HEK293 (cell line): Measurements from ENCODE around the gene CCDC12.

Experiments used
- CTCF ChIA-PET: fragments of 350-600 bp; formaldehyde crosslinking; extraction: SDS; loops from one replicate; lab custom pipeline; 2021; ENCODE audit warnings: antibody characterized with exemption; lab: Yijun Ruan, JAX
- POLR2A ChIA-PET: fragments of 300-600 bp; formaldehyde crosslinking; extraction: SDS; loops from one replicate; lab custom pipeline; 2020; ENCODE audit warnings: antibody characterized with exemption, inconsistent platforms; lab: Yijun Ruan, JAX
- H3K27ac ChIP-seq: fragments of 200-500 bp; sonication (Bioruptor generic); 2 replicates; pipeline ENCODE4 v1.5.1; 2014; ENCODE audit warnings: low read depth, low read length, control low read depth, inconsistent platforms; ENCODE audit errors: extremely low read depth
- H3K36me3 ChIP-seq, 2 experiments: fragments of 200-500 bp in 1 of 2; sonication (Bioruptor generic) in 1 of 2; 1 replicate in 1 of 2; 2 replicates in 1 of 2; pipeline ENCODE4 v1.5.1; 2014 to 2017; ENCODE audit warnings: inconsistent platforms in 2 of 2, low read length in 2 of 2; ENCODE audit not compliant: control insufficient read depth in 2 of 2, insufficient read depth in 1 of 2
- H3K4me1 ChIP-seq: fragments of 200-500 bp; sonication (Bioruptor generic); 2 replicates; pipeline ENCODE4 v1.5.1; 2014; ENCODE audit warnings: mild to moderate bottlenecking, low read length, inconsistent platforms; ENCODE audit not compliant: control insufficient read depth, insufficient read depth
- H3K4me3 ChIP-seq: 2 replicates; pipeline ENCODE4 v1.5.1; 2011; ENCODE audit warnings: low read depth, mild to moderate bottlenecking, control low read depth, low read length, moderate library complexity
- H3K9me3 ChIP-seq: fragments of 200-500 bp; sonication (Bioruptor generic); 2 replicates; pipeline ENCODE4 v1.5.1; 2014; ENCODE audit warnings: low read depth, low read length, inconsistent platforms; ENCODE audit not compliant: control insufficient read depth, insufficient read depth
- EGR2 ChIP-seq: fragments of 450-650 bp; formaldehyde crosslinking; IDR thresholded peaks from 2 replicates; pipeline ENCODE4 v1.5.1; 2016; ENCODE audit warnings: low read depth, missing biosample characterization, missing genetic modification characterization
- SP2 ChIP-seq: fragments of 450-650 bp; formaldehyde crosslinking; IDR thresholded peaks from 2 replicates; pipeline ENCODE4 v1.5.1; 2016; ENCODE audit warnings: missing biosample characterization, missing genetic modification characterization
- ZBTB17 ChIP-seq: fragments of 450-650 bp; formaldehyde crosslinking; IDR thresholded peaks from 2 replicates; pipeline ENCODE4 v1.5.1; 2016; ENCODE audit warnings: missing biosample characterization, missing genetic modification characterization
- ZBTB20 ChIP-seq: fragments of 450-650 bp; formaldehyde crosslinking; IDR thresholded peaks from 2 replicates; pipeline ENCODE4 v1.5.1; 2016; ENCODE audit warnings: missing biosample characterization, missing genetic modification characterization
- ZFHX2 ChIP-seq: fragments of 450-650 bp; formaldehyde crosslinking; conservative IDR thresholded peaks from 2 replicates; pipeline ENCODE4 v1.5.1; 2016; ENCODE audit warnings: missing biosample characterization, missing genetic modification characterization
- ZNF140 ChIP-seq: fragments of 450-650 bp; formaldehyde crosslinking; IDR thresholded peaks from 2 replicates; pipeline ENCODE4 v1.5.1; 2016; ENCODE audit warnings: missing biosample characterization, missing genetic modification characterization
- ZNF2 ChIP-seq: fragments of 450-650 bp; formaldehyde crosslinking; IDR thresholded peaks from 2 replicates; pipeline ENCODE4 v1.5.1; 2016; ENCODE audit warnings: missing biosample characterization, missing genetic modification characterization
- ZNF211 ChIP-seq: fragments of 450-650 bp; formaldehyde crosslinking; IDR thresholded peaks from 2 replicates; pipeline ENCODE4 v1.5.1; 2016; ENCODE audit warnings: low read depth, missing biosample characterization, missing genetic modification characterization
- ZNF24 ChIP-seq: fragments of 450-650 bp; formaldehyde crosslinking; IDR thresholded peaks from 2 replicates; pipeline ENCODE4 v1.5.1; 2016; ENCODE audit warnings: missing biosample characterization, missing genetic modification characterization
- ZNF302 ChIP-seq: fragments of 450-650 bp; formaldehyde crosslinking; IDR thresholded peaks from 2 replicates; pipeline ENCODE4 v1.5.1; 2016; ENCODE audit warnings: missing biosample characterization, missing genetic modification characterization, low read depth
- ZNF398 ChIP-seq: fragments of 450-650 bp; formaldehyde crosslinking; IDR thresholded peaks from 2 replicates; pipeline ENCODE4 v1.5.1; 2017; ENCODE audit warnings: missing biosample characterization, missing genetic modification characterization
- ZNF433 ChIP-seq: fragments of 450-650 bp; formaldehyde crosslinking; IDR thresholded peaks from 2 replicates; pipeline ENCODE4 v1.5.1; 2016; ENCODE audit warnings: missing biosample characterization, missing genetic modification characterization, low read depth
- ZNF449 ChIP-seq: fragments of 450-650 bp; formaldehyde crosslinking; IDR thresholded peaks from 2 replicates; pipeline ENCODE4 v1.5.1; 2017; ENCODE audit warnings: missing biosample characterization, mild to moderate bottlenecking, missing genetic modification characterization, moderate library complexity
- ZNF548 ChIP-seq: fragments of 450-650 bp; formaldehyde crosslinking; IDR thresholded peaks from 2 replicates; pipeline ENCODE4 v1.5.1; 2016; ENCODE audit warnings: missing biosample characterization, missing genetic modification characterization
- ZNF549 ChIP-seq: fragments of 450-650 bp; IDR thresholded peaks from 2 replicates; pipeline ENCODE4 v1.5.1; 2018; ENCODE audit warnings: missing biosample characterization, missing genetic modification characterization, mild to moderate bottlenecking, inconsistent platforms, moderate library complexity
- ZNF561 ChIP-seq: fragments of 450-650 bp; IDR thresholded peaks from 2 replicates; pipeline ENCODE4 v1.5.1; 2018; ENCODE audit warnings: missing biosample characterization, missing genetic modification characterization, borderline replicate concordance
- ZNF600 ChIP-seq: fragments of 450-650 bp; formaldehyde crosslinking; IDR thresholded peaks from 2 replicates; pipeline ENCODE4 v1.5.1; 2016; ENCODE audit warnings: missing biosample characterization, missing genetic modification characterization
- ZNF645 ChIP-seq: fragments of 450-650 bp; formaldehyde crosslinking; IDR thresholded peaks from 2 replicates; pipeline ENCODE4; 2016; ENCODE audit warnings: missing biosample characterization, missing genetic modification characterization
- ZNF747 ChIP-seq: fragments of 450-650 bp; formaldehyde crosslinking; IDR thresholded peaks from 2 replicates; pipeline ENCODE4 v1.5.1; 2016; ENCODE audit warnings: missing biosample characterization, missing genetic modification characterization
- TF ChIP-seq, protein P1 (sequence below): fragments of 450-650 bp; formaldehyde crosslinking; IDR thresholded peaks from 2 replicates; pipeline ENCODE4 v1.5.0; 2017; ENCODE audit warnings: missing biosample characterization, missing genetic modification characterization, borderline replicate concordance
- TF ChIP-seq, protein P2 (sequence below): fragments of 450-650 bp; formaldehyde crosslinking; IDR thresholded peaks from 2 replicates; pipeline ENCODE4 v1.5.1; 2016; ENCODE audit warnings: missing biosample characterization, missing genetic modification characterization
- TF ChIP-seq, protein P3 (sequence below): fragments of 450-650 bp; formaldehyde crosslinking; IDR thresholded peaks from 2 replicates; pipeline ENCODE4 v1.5.1; 2017; ENCODE audit warnings: missing biosample characterization, missing genetic modification characterization

Gene CCDC12

GRCh38 chr3:46962990-46963389, 13.6 kb downstream of the CCDC12 start (continued):
- TF ChIP-seq, protein P1, sequence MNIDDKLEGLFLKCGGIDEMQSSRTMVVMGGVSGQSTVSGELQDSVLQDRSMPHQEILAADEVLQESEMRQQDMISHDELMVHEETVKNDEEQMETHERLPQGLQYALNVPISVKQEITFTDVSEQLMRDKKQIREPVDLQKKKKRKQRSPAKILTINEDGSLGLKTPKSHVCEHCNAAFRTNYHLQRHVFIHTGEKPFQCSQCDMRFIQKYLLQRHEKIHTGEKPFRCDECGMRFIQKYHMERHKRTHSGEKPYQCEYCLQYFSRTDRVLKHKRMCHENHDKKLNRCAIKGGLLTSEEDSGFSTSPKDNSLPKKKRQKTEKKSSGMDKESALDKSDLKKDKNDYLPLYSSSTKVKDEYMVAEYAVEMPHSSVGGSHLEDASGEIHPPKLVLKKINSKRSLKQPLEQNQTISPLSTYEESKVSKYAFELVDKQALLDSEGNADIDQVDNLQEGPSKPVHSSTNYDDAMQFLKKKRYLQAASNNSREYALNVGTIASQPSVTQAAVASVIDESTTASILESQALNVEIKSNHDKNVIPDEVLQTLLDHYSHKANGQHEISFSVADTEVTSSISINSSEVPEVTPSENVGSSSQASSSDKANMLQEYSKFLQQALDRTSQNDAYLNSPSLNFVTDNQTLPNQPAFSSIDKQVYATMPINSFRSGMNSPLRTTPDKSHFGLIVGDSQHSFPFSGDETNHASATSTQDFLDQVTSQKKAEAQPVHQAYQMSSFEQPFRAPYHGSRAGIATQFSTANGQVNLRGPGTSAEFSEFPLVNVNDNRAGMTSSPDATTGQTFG = no peak
- TF ChIP-seq ZNF2 (tag by site-specific recombination) = no peak
- no peak for TF ChIP-seq ZNF645 (tag by site-specific recombination)
- TF ChIP-seq ZBTB17 = no peak
- TF ChIP-seq ZNF561 = no peak
- no peak for TF ChIP-seq SP2 (tag by site-specific recombination)

- H3K27ac ChIP-seq = no peak overlapping the region
- H3K9me3 ChIP-seq = no peaks in the 10 kb centered on the region
- POLR2A ChIA-PET = no interaction called here
- H3K36me3 ChIP-seq = peaks cover 0 to 21% of the 10 kb centered on the region in 2 experiments; a peak in 1 of 3 replicates
- CTCF ChIA-PET = no interaction called here
- H3K4me1 ChIP-seq = no peaks in the 10 kb centered on the region
- no peak overlapping the region for H3K4me3 ChIP-seq
- TF ChIP-seq ZNF140 (tag by site-specific recombination) = 0 out of 2 replicates have a peak, but pooled peaks have one; percentile 51
- TF ChIP-seq ZNF302 (tag by site-specific recombination) = no peak
These were observed 14.1 kb downstream of the CCDC12 start for GRCh38 chr3:46962427-46962826.

- Histone ChIP-seq H3K4me3 (no peak overlapping the region), H3K9me3 (no peaks in the 10 kb centered on the region), H3K36me3 (peaks cover 0 to 19% of the 10 kb centered on the region in 2 experiments; a peak in 1 of 3 replicates)
- POLR2A ChIA-PET = no interaction called here
- TF ChIP-seq ZNF549 (tag by site-specific recombination) = no peak
- no peak for TF ChIP-seq ZNF449 (tag by site-specific recombination)
- no peak for TF ChIP-seq ZNF211 (tag by site-specific recombination)
- TF ChIP-seq ZNF24 (tag by site-specific recombination) = no peak
- peak; percentile 90 for TF ChIP-seq ZFHX2
- TF ChIP-seq EGR2 (tag by site-specific recombination) = peak; percentile 95
- TF ChIP-seq ZNF398 (tag by site-specific recombination) = peak; percentile 57
- TF ChIP-seq, protein P2, sequence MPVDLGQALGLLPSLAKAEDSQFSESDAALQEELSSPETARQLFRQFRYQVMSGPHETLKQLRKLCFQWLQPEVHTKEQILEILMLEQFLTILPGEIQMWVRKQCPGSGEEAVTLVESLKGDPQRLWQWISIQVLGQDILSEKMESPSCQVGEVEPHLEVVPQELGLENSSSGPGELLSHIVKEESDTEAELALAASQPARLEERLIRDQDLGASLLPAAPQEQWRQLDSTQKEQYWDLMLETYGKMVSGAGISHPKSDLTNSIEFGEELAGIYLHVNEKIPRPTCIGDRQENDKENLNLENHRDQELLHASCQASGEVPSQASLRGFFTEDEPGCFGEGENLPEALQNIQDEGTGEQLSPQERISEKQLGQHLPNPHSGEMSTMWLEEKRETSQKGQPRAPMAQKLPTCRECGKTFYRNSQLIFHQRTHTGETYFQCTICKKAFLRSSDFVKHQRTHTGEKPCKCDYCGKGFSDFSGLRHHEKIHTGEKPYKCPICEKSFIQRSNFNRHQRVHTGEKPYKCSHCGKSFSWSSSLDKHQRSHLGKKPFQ = no peak
- TF ChIP-seq ZNF747 (tag by site-specific recombination) = no peak
- TF ChIP-seq ZBTB20 (tag by site-specific recombination) = no peak
- no peak for TF ChIP-seq ZNF433 (tag by site-specific recombination)
- TF ChIP-seq, protein P3, sequence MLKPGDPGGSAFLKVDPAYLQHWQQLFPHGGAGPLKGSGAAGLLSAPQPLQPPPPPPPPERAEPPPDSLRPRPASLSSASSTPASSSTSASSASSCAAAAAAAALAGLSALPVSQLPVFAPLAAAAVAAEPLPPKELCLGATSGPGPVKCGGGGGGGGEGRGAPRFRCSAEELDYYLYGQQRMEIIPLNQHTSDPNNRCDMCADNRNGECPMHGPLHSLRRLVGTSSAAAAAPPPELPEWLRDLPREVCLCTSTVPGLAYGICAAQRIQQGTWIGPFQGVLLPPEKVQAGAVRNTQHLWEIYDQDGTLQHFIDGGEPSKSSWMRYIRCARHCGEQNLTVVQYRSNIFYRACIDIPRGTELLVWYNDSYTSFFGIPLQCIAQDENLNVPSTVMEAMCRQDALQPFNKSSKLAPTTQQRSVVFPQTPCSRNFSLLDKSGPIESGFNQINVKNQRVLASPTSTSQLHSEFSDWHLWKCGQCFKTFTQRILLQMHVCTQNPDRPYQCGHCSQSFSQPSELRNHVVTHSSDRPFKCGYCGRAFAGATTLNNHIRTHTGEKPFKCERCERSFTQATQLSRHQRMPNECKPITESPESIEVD (tag by site-specific recombination) = no peak
- TF ChIP-seq ZNF548 (tag by site-specific recombination) = no peak
- TF ChIP-seq ZNF600 (tag by site-specific recombination) = peak; percentile 35; the same call in 1 of the 2 replicates
- TF ChIP-seq, all 188 proteins: peak for 4
- CTCF ChIA-PET = interaction anchor here (0.7 kb wide), 1 partner anchor 818 kb away, joined by 5 read pairs; no protein-coding TSS in a partner anchor
- Histone ChIP-seq H3K27ac (no peak overlapping the region), H3K4me1 (no peaks in the 10 kb centered on the region)
These were observed 15.7 kb downstream of the CCDC12 start for GRCh38 chr3:46960835-46961234.
